RCC 7860 (cell line): ENCODE measurements around the gene GIN1.
"Not testable (repeated sequence)": the region's sequence is repeated elsewhere in the genome, so short reads cannot be mapped to it uniquely, and the experiment has no call there.

Experiments
- DNase-seq: peaks from one replicate; pipeline ENCODE4 v3.0.0-alpha.2; 2015; ENCODE audit warnings: low spot score
- FAIRE-seq: peaks from 2 replicates; lab custom pipeline; 2012; peaks lifted over from hg19 to GRCh38; lab: Jason Lieb, UNC

The GIN1 gene

DNA sequence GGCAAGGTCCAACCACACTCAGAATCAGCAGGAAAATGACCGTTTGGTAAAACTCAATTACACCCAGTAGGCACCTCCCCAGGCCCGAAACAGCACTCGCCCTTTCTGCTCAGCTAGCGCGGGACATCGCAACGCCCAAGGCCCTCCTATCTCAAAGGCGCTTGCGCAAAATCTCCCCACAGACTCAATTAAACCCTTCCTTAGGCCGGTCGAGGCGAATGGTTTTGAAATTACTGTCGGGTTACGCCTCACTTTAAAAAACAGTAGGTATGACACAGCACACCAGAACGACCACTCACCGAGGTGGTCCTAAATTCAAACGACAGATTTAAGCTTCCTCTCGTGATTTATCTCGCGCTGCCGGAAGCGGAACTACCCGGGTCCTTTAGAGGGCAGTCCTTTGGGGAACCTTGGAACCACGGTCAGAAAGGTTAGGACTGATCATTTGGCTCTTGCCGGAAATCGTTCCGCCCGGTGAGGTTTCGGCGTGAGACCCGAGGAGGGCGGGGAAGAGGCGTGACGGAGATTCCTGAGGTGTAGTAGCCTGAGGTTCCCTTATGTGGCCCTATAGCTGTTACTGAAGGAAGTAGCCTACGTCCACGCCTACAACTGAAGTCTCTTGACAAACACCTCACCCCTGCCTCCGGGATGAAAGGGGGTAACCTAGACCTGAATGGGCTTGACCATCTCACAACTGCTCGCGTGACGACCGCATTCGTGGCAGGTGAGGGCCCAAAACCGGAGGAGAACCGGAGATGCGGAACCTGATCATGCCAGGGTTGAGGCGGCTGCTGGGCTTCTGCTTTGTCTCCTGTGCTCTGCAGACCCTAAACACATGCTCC is at the start of gene GIN1, which contains the start of gene PPIP5K2:
Gene GIN1, minus strand, starts transcription at position 374 of the 842 bp plus-strand sequence. CDS start 11,431 bp downstream, outside the sequence.
Gene PPIP5K2, plus strand, starts transcription at position 537 of the 842 bp plus-strand sequence. CDS start 9,289 bp downstream, outside the sequence.
- FAIRE-seq, result peak; percentile 89
- DNase-seq, result peak; percentile 93

DNA sequence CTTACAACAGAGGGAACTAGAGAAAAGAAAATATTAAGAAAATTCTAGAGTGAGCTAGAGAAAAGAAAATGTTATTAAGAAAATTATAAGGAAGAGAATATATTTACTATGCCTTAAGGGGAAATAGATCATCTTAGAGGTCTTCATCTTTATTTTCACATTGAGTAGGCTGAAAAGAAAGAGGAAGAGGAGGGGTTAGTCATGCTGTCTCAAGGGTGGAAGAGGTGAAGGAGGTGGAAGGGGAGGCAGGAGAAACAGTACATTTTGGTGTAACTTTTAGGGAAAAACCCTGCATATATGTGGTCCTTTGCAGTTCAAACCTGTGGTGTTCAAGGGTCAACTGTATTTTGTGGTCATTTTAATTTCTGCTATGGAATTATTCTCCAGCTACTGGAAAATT is 46.8 kb upstream of the GIN1 start:
- no peak for DNase-seq
- no peak for FAIRE-seq

DNA sequence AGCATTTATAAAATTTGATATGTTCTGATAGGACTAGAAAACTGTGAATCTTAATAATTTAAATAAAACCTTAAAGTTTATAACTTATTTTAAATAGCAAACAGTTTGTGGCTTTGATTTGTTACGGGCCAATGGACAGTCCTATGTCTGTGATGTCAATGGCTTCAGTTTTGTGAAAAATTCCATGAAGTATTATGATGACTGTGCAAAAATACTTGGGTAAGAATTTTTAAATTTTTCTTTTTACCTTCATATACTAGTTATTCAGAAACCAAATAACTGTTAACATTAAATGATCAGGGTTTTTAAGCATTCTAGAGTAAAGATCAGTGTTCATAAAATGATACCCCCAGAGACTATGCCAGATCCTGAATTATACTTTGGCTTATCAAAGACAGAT is 31.2 kb upstream of the GIN1 start:
- DNase-seq (no peak), FAIRE-seq (no peak)

- FAIRE-seq (no peak), DNase-seq (no peak)
These were observed 28.3 kb upstream of the GIN1 start for GRCh38 chr5:103148213-103148612.

GRCh38 chr5:103145196-103145595 is 25.3 kb upstream of the GIN1 start:
- FAIRE-seq (no peak), DNase-seq (no peak)

DNA sequence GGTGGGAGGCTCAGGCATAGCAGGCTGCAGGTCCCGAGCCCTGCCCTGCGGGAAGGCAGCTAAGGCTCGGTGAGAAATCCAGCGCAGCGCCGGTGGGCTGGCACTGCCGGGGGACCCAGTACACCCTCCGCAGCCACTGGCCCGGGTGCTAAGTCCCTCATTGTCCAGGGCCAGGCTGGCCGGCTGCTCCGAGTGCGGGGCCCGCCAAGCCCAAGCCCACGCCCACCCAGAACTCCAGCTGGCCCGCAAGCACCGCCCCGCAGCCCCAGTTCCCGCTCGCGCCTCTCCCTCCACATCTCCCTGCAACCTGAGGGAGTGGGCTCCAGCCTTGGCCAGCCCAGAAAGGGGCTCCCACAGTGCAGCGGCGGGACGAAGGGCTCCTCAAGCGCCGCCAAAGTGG is 22.2 kb upstream of the GIN1 start:
- not testable (repeated sequence) for DNase-seq, FAIRE-seq

DNA sequence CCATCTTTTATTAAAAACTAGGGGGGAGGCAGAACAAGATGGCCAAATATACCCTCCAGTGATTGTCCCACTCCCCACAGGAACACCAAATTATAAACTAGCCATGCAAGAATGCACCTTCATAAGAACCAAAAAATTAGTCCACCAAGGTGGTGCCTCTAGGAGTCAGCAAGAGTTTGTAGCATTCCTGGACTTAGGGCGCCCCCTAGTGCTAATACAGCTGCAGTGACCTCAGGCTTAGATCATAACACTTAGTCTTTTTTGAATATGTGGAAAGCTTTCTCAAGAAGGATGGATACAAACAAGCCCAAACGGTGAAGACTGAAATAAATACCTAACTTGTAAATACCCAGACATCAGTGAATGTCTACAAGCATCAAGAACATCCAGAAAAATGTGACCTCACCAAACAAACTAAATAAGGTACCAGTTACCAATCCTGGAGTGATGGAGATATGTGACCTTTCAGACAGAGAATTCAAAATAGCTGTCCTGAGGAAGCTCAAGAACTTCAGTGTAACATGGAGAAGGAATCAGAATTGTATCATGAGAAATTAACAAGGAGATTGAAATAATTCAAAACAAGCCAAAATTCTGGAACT is 19.4 kb upstream of the GIN1 start:
- DNase-seq, result peak; percentile 48
- peak; percentile 71 for FAIRE-seq

- DNase-seq (no peak), FAIRE-seq (no peak)
These were observed 18.3 kb upstream of the GIN1 start for GRCh38 chr5:103138202-103138690.

GRCh38 chr5:103135461-103135860 is 15.5 kb upstream of the GIN1 start:
- FAIRE-seq, result no peak
- no peak for DNase-seq

DNA sequence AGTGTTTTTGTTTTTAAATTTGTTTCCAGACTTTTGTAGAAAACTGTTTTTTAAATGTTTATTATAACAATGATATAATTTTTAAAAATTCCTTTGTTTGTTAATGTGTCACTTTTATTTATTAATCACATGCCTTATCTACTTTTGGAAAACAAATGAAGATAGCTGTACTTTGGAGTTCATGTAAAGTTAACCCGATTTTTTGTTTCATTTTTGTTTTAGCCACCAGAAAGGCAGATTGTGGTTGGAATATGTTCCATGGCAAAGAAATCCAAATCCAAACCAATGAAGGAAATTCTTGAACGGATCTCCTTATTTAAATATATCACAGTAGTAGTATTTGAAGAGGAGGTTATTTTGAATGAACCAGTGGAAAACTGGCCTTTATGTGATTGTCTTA is 13.3 kb upstream of the GIN1 start:
- FAIRE-seq (no peak), DNase-seq (no peak)

DNA sequence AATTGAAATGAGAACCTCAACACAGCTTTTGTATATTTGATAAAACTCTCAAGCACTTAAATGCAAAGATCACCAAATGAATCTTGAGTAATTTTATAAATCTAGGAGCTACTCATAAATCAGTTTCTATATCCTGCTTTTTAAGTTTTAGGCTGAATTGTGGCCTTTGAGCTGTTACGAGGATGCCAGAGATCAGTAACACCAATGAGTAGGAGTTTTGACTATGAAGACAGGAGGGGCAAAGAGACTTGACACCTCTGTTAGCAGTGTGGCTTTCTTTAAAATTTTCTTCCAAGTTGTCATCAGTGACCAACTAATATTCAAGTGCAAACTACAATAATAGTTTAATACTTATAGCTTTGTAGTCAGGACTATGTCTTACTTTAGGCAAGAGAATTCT is 12.7 kb upstream of the GIN1 start:
- no peak for DNase-seq
- no peak for FAIRE-seq

DNA sequence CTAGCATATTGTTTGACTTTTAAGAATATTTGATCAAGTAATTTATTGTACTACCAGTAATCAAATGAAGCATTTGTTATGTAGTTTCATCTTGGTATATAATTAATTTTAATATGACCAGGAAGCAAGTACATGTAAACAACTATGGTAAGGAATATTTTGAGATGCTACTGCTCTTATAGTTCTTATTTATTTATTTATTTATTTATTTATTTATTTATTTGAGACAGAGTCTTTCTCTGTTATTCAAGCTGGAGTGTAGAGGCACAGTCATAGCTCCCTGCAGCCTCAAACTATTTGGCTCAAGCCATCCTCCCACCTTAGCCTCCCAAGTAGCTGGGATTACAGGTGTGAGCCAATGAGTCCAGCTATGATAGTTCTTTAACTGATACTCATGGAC is 8.3 kb upstream of the GIN1 start:
- FAIRE-seq, result no peak
- DNase-seq, result no peak

DNA sequence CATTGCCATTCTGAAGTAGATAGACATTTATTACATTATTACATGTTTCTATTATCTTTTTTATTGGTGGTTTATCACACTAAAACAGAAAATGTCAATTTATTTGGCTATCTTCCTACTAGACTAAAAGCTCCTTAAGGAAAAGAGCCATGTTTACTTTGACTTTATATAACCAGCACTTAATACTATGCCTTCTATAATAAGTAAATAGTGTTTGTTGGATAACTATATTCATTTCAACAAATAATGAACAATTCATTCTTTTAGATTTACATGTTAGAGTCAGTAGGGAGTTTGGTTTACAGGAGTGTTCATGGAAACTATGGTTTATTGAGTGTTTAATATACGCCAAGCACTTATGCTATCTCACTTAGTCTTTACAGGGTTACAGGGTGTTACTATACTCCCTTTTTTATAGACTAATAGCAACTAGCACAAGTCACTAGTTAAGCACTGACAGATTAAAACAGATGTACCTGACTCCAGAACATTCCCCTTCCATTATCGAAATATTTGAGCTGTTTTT is 7.4 kb upstream of the GIN1 start:
- no peak for FAIRE-seq
- DNase-seq, result no peak

DNA sequence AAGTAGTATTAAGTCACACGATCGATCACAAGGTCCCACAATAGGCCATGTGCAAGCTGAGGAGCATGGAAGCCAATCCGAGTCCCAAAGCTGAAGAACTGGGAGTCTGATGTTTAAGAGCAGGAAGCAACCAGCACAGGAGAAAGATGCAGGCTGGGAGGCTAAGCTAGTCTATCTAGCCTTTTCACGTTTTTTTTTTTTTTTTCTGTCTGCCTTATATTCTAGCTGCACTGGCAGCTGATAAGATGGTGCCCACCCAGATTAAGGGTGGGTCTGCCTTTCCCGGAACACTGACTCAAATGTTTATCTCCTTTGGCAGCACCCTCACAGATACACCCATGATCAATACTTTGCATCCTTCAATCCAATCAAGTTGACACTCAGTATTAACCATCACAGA is 6.6 kb upstream of the GIN1 start:
- no peak for FAIRE-seq
- DNase-seq, result no peak

GRCh38 chr5:103122242-103122641 is 2.3 kb upstream of the GIN1 start:
- no peak for FAIRE-seq

GRCh38 chr5:103120607-103121200 is 766 bp upstream of the GIN1 start:
- DNase-seq (peak; percentile 33), FAIRE-seq (no peak)

More at GRCh38 chr5:103122242-103122641, 2.3 kb upstream of the GIN1 start:
- DNase-seq, result no peak

- FAIRE-seq, result peak; percentile 37
These were observed 721 bp downstream of the GIN1 start for GRCh38 chr5:103119070-103119764.

DNA sequence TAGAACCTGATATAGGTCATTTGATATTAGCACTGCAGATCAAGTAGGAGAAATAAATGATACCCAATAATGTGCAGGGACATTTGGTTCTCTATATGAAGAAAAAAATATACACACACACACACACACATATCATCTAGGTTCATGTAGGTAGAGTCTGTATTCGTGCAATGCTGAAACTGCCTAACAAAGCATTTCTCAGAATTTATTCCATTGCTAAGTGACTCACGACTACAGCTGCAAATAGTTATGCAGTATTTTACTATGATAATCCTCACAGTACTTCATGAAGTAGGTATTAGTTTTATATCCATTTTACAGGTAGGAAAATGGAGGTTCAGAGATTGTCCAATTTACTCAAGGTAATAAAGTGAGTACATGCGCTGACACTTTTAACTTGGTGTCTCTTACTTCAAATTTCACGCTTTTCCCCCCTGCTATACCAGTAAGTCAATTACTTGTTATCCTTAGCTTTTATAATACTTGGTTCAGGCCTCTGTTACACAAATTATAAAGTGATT is 2.4 kb downstream of the GIN1 start:
- FAIRE-seq (no peak), DNase-seq (no peak)

More at GRCh38 chr5:103119070-103119764, 721 bp downstream of the GIN1 start:
- DNase-seq, result peak; percentile 5

GRCh38 chr5:103114440-103114839 is 5.5 kb downstream of the GIN1 start:
- FAIRE-seq, result peak; percentile 87

DNA sequence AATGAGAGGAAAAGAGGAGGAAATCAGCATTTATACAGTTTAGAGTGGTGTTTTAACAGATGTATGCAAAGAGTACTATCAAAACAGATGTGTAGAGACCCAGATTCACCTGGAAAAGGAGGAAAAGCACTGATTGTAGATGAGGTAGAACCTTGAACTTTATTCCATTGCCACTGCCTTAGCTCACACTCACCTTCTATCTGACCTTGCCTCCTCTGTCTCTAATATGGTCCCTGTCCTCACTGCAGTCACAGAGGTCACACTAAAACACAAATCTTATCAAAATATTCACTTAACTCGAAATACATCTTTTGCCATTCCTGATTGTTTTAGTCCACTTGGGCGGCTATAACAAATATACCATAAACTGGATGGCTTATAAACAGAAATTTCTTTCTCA is 7.0 kb downstream of the GIN1 start:
- no peak for FAIRE-seq
- DNase-seq, result no peak

More at GRCh38 chr5:103114440-103114839, 5.5 kb downstream of the GIN1 start:
- peak; percentile 55 for DNase-seq
